Natural killer cell treated with Interleukin-12 subunit alpha and Interleukin-12 subunit beta and Interleukin-15 and Interleukin-18, amount 100 ng/mL, for 72 hours (primary cell): Measurements from ENCODE around the gene CADM2. TPM values are rescaled to one million over a fixed set of nuclear protein-coding genes. Genes with fewer than 3 reads are reported as not detected.

ENCODE experiments used
- ATAC-seq, 2 donors: fragments of 150-1000 bp; cut with Tn5 transposase in 1 of 2; sonication (Bioruptor Pico), chemical (Tn5 transposase) in 1 of 2; 2 replicates each; pipeline ENCODE4 v1.10.0; 2021
- DNase-seq: peaks from one replicate; pipeline ENCODE4 v3.0.0; 2022; ENCODE audit warnings: low spot score
- H3K27ac Mint-ChIP-seq, 2 donors: 1 replicate in 1 of 2; 2 replicates in 1 of 2; pipeline ENCODE4 v1.8.0; 2022; ENCODE audit warnings: mixed read lengths in 2 of 2, mild to moderate bottlenecking in 1 of 2, moderate library complexity in 1 of 2
- H3K27me3 Mint-ChIP-seq, 2 donors: 1 replicate in 1 of 2; 2 replicates in 1 of 2; pipeline ENCODE4 v1.8.0; 2022; ENCODE audit warnings: mixed read lengths in 2 of 2
- H3K36me3 Mint-ChIP-seq: one replicate; pipeline ENCODE4 v1.8.0; 2022; ENCODE audit warnings: mixed read lengths
- H3K4me1 Mint-ChIP-seq, 2 donors: 1 replicate in 1 of 2; 2 replicates in 1 of 2; pipeline ENCODE4 v1.8.0; 2022; ENCODE audit warnings: low read depth in 2 of 2, mixed read lengths in 2 of 2, mild to moderate bottlenecking in 1 of 2
- H3K4me3 Mint-ChIP-seq: one replicate; pipeline ENCODE4 v1.8.0; 2022; ENCODE audit warnings: mixed read lengths
- H3K9me3 Mint-ChIP-seq: 2 replicates; pipeline ENCODE4 v1.8.0; 2022; ENCODE audit warnings: mixed read lengths
- total RNA-seq, 2 donors: library from RNA; stranded (reverse); gene quantifications; one replicate each; pipeline ENCODE4 v1.2.3, GENCODE V29; 2022

Gene CADM2
- total RNA-seq, 2 donors from 2014 or later: not detected

DNA sequence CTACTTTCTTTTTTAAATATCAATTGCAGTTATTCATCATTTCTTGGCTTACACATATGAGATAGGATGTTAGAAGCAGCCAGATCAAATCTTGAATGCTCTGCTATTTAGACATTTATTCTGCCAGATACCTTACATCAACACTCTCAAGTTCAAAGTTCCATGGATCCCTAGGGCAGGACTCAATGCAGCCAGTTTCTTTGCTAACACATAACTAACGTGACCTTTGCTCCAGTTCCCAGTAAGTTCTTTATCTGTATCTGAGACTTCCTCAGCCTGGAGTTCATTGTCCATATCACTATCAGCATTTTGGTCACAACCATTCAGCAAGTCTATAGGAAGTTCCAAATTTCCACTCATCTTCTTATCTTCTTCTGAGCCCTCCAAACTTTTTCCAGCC lies 1092.3 kb downstream of the CADM2 start:
- peaks cover 6% of the 10 kb centered on the region for H3K9me3 Mint-ChIP-seq
- ATAC-seq: no peak

DNA sequence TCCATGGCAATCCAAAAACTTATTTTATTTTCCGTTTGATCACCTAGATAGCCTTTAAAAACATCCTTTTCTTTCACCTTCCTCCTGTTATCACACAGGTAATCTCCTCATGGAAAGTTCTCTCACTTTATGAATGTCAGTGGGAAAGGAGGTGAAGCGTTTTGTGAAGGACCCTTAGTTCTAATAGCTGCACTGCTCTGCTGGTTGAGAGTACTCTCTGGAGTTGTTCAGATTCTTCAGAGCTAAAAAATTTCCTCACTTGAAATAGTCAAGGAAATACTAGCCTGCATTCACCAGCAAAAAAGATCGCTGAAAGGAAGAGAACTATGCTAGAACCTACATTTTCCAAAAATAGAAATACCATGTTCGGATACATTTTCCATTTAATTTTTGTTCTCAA lies 1097.2 kb downstream of the CADM2 start:
- ATAC-seq (no peak), DNase-seq (no peak)
- Mint-ChIP-seq H3K27me3 (no peaks in the 10 kb centered on the region), H3K4me1 (no peaks in the 10 kb centered on the region), H3K4me3 (no peak overlapping the region), H3K27ac (no peak overlapping the region), H3K9me3 (no peaks in the 10 kb centered on the region), H3K36me3 (no peaks in the 10 kb centered on the region)

More for the DNA sequence above, 1092.3 kb downstream of the CADM2 start:
- H3K27me3 Mint-ChIP-seq: no peaks in the 10 kb centered on the region
- H3K4me3 Mint-ChIP-seq: no peak overlapping the region
- no peak for DNase-seq
- H3K4me1 Mint-ChIP-seq: no peaks in the 10 kb centered on the region
- H3K36me3 Mint-ChIP-seq: no peaks in the 10 kb centered on the region
- no peak overlapping the region for H3K27ac Mint-ChIP-seq

DNA sequence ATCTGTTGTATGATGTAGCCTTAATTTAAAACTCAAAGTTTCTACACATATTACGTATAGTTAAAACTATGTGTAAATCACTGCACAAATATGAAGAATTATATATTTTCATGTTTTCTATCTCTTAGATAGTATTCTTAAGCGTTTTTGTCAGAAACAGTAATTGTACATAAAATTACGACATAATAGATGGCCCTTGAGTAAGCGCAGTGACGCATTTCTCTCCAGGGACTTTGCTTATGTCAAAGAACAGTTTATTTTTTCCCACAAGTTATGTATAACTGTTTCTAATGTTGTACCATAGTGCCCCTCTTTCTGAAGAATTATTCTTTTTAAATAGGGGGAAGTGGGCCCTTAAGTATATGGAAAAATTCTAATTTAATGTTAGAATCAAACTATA lies 1098.2 kb downstream of the CADM2 start:
- Mint-ChIP-seq H3K4me1 (no peaks in the 10 kb centered on the region), H3K27ac (no peak overlapping the region), H3K36me3 (no peaks in the 10 kb centered on the region), H3K4me3 (no peak overlapping the region), H3K9me3 (no peaks in the 10 kb centered on the region), H3K27me3 (no peaks in the 10 kb centered on the region)
- ATAC-seq (no peak), DNase-seq (no peak)

DNA sequence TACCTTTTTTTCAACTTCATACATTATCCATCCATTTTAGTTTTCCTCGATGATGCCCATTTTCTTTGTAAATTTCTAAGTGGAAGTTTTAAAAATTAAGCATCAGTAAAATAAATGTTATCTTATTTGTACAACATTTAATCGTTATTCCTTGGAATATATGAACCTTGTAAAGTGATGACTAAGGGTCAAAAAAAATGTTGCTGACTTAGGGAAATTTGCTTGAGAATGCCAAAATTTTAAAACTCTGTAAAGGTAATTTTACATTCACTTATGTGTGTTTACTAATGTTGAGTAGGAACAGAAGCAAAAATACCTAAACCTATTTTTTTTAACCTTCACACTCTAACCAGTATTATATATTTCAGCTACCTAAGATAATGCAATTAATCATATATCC lies 1115.0 kb downstream of the CADM2 start:
- H3K4me1 Mint-ChIP-seq: no peaks in the 10 kb centered on the region
- peaks cover 5% of the 10 kb centered on the region for H3K9me3 Mint-ChIP-seq
- no peak for ATAC-seq

DNA sequence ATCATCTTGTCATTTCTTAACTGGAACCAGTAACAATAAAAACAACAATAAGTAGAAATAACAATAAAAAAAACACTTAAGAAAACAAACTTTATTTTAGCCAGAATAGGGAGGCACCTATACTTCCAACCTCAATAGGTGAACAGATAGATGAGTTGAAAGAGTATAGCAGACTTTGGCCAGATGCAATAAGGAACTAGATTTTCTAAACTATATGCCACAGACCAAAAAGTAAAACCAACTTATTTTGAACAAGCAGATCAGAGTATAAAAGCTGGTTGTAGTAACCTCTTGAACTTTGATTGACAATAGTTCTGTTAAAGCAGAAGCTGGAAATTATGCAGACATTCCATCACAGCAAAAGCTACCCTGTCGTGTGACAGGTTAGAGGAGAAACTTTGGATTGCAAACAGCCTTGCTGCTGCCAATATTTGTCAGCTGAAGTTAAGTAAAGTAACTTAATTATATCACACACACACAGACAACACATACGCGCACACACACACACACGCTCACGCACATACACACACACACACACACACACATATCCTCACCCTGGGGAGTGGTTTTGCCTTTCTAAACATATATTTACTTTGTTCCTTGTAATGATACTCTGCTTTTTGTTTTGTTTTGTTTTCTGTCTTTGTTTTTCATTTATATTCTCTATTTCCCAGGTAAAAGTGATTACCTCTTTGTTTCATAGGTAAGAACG lies 1128.5 kb downstream of the CADM2 start:
- no peak overlapping the region for H3K27ac Mint-ChIP-seq
- ATAC-seq: no peak
- DNase-seq: no peak
- peaks cover 19% of the 10 kb centered on the region for H3K9me3 Mint-ChIP-seq
- no peaks in the 10 kb centered on the region for H3K4me1 Mint-ChIP-seq
- no peaks in the 10 kb centered on the region for H3K27me3 Mint-ChIP-seq
- H3K36me3 Mint-ChIP-seq: peaks cover 16% of the 10 kb centered on the region
- no peak overlapping the region for H3K4me3 Mint-ChIP-seq

More for the DNA sequence above, 1115.0 kb downstream of the CADM2 start:
- Mint-ChIP-seq H3K36me3 (no peaks in the 10 kb centered on the region), H3K4me3 (no peak overlapping the region), H3K27ac (no peak overlapping the region), H3K27me3 (no peaks in the 10 kb centered on the region)
- no peak for DNase-seq

DNA sequence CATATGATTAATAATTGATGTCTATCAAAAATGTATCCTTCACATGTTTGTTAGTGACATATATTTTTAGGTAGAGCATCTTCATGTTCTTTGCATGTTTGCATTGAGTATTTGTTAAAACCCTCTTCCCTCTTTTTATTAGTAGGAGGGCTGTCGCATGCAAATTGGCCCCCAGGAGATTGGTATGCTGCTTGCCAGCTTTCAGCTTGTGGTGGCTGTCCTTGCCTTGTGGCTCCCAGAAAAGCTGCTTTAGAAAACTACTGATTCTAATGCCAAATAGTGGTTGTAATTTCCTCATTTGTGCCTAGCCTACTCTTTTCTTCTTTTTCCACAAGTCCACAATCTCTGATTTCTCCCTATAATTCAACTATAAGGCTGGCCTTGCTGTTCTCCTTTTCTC lies 1145.4 kb downstream of the CADM2 start:
- Mint-ChIP-seq H3K4me3 (no peak overlapping the region), H3K27me3 (no peaks in the 10 kb centered on the region), H3K27ac (no peak overlapping the region), H3K36me3 (peaks cover 20% of the 10 kb centered on the region), H3K9me3 (peaks cover 27% of the 10 kb centered on the region), H3K4me1 (no peaks in the 10 kb centered on the region)
- no peak for DNase-seq
- no peak for ATAC-seq

DNA sequence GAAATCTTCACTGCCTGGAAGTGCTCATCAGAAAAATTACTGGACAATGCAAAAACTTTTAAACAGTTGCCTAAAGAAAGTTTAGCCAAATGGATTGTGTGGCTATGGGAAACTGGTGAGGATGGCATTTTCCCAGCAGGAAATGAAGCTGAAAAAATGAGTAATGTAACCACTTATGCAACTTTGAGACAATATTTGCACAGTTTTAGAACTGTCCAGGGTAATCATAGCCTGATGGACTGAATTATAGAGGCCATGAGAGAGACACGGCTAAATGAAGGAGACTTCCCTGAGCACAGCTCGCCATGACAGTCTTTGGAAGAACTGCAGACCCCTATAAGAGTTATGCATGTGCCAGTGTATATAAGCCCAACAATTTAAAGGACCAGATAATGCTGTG lies 1150.6 kb downstream of the CADM2 start:
- Mint-ChIP-seq H3K27ac (no peak overlapping the region), H3K27me3 (no peaks in the 10 kb centered on the region), H3K36me3 (peaks cover 15% of the 10 kb centered on the region), H3K9me3 (peaks cover 23% of the 10 kb centered on the region), H3K4me3 (no peak overlapping the region), H3K4me1 (no peaks in the 10 kb centered on the region)
- DNase-seq (no peak), ATAC-seq (no peak)
